IPS-20b (cell line): ENCODE data around the gene MTM1.

Source experiments
- H3K27ac ChIP-seq: one replicate; pipeline ENCODE4 v1.5.1; 2013; ENCODE audit warnings: low read length
- H3K27me3 ChIP-seq: 2 replicates; pipeline ENCODE4 v1.6.1; 2013; ENCODE audit warnings: mild to moderate bottlenecking, low read length, inconsistent platforms; ENCODE audit not compliant: insufficient read depth
- H3K36me3 ChIP-seq: 2 replicates; pipeline ENCODE4 v1.6.1; 2013; ENCODE audit warnings: low read depth, mild to moderate bottlenecking, inconsistent platforms, low read length, moderate library complexity; ENCODE audit not compliant: insufficient read depth
- H3K4me1 ChIP-seq: 2 replicates; pipeline ENCODE4 v1.6.1; 2013; ENCODE audit warnings: mild to moderate bottlenecking, control low read depth, inconsistent platforms, low read length, moderate library complexity; ENCODE audit not compliant: insufficient read depth
- H3K4me3 ChIP-seq: 2 replicates; pipeline ENCODE4 v1.5.1; 2013; ENCODE audit warnings: mild to moderate bottlenecking, low read length, inconsistent platforms
- H3K9ac ChIP-seq: 2 replicates; pipeline ENCODE4 v1.6.1; 2013; ENCODE audit warnings: low read depth, mild to moderate bottlenecking, inconsistent platforms, low read length, moderate library complexity
- H3K9me3 ChIP-seq: 2 replicates; pipeline ENCODE4 v1.6.1; 2013; ENCODE audit warnings: mild to moderate bottlenecking, low read depth, low read length, inconsistent platforms; ENCODE audit not compliant: insufficient read depth

The MTM1 gene

GRCh38 chrX:150564838-150565237, 3.6 kb upstream of the MTM1 start:
- Histone ChIP-seq H3K9ac (peak overlapping the region; percentile 54; the same call in 1 of the 2 replicates), H3K27ac (no peak overlapping the region), H3K27me3 (peaks cover 8% of the 10 kb centered on the region; the same call in 1 of the 2 replicates), H3K9me3 (no peaks in the 10 kb centered on the region), H3K4me1 (peaks cover 16% of the 10 kb centered on the region; the same call in 1 of the 2 replicates), H3K36me3 (no peaks in the 10 kb centered on the region), H3K4me3 (no peak overlapping the region)

GRCh38 chrX:150565551-150565950, 2.9 kb upstream of the MTM1 start:
- Histone ChIP-seq H3K27me3 (peaks cover 10% of the 10 kb centered on the region; the same call in 1 of the 2 replicates), H3K9me3 (no peaks in the 10 kb centered on the region), H3K36me3 (no peaks in the 10 kb centered on the region), H3K9ac (peak overlapping the region; percentile 54; the same call in 1 of the 2 replicates), H3K4me3 (no peak overlapping the region), H3K27ac (no peak overlapping the region), H3K4me1 (peaks cover 18% of the 10 kb centered on the region; the same call in 1 of the 2 replicates)

GRCh38 chrX:150566734-150567182, 1.7 kb upstream of the MTM1 start:
- Histone ChIP-seq H3K36me3 (no peaks in the 10 kb centered on the region), H3K9me3 (no peaks in the 10 kb centered on the region), H3K4me3 (peak overlapping the region; percentile 32), H3K9ac (peak overlapping the region; percentile 54; the same call in 1 of the 2 replicates), H3K4me1 (peaks cover 27% of the 10 kb centered on the region; the same call in 1 of the 2 replicates), H3K27me3 (peaks cover 10% of the 10 kb centered on the region; the same call in 1 of the 2 replicates), H3K27ac (peak overlapping the region; percentile 27)

- H3K4me3 ChIP-seq, result no peak overlapping the region
- H3K9me3 ChIP-seq, result no peaks in the 10 kb centered on the region
- no peaks in the 10 kb centered on the region for H3K36me3 ChIP-seq
- peaks cover 10% of the 10 kb centered on the region; the same call in 1 of the 2 replicates for H3K27me3 ChIP-seq
- H3K27ac ChIP-seq, result no peak overlapping the region
- peaks cover 27% of the 10 kb centered on the region; the same call in 1 of the 2 replicates for H3K4me1 ChIP-seq
- H3K9ac ChIP-seq, result no peak overlapping the region; the same call in 1 of the 2 replicates
Measured at GRCh38 chrX:150567645-150568319, 639 bp upstream of the MTM1 start.

- peak overlapping the region; percentile 64; the same call in 1 of the 2 replicates for H3K9ac ChIP-seq
- no peaks in the 10 kb centered on the region for H3K36me3 ChIP-seq
- H3K4me3 ChIP-seq, result peak overlapping the region; percentile 75
- no peak overlapping the region for H3K27ac ChIP-seq
- peaks cover 10% of the 10 kb centered on the region; the same call in 1 of the 2 replicates for H3K27me3 ChIP-seq
- peaks cover 36% of the 10 kb centered on the region for H3K4me1 ChIP-seq
- no peaks in the 10 kb centered on the region for H3K9me3 ChIP-seq
Measured at GRCh38 chrX:150569155-150569477, 695 bp downstream of the MTM1 start.

- no peak overlapping the region for H3K9ac ChIP-seq
- H3K9me3 ChIP-seq, result no peaks in the 10 kb centered on the region
- H3K36me3 ChIP-seq, result no peaks in the 10 kb centered on the region
- H3K4me3 ChIP-seq, result no peak overlapping the region
- H3K27ac ChIP-seq, result no peak overlapping the region
- peaks cover 10% of the 10 kb centered on the region; the same call in 1 of the 2 replicates for H3K27me3 ChIP-seq
- peaks cover 42% of the 10 kb centered on the region for H3K4me1 ChIP-seq
Measured at GRCh38 chrX:150570512-150570911, 2.1 kb downstream of the MTM1 start.

- no peak overlapping the region for H3K27ac ChIP-seq
Measured at GRCh38 chrX:150572206-150572605, 3.8 kb downstream of the MTM1 start.

GRCh38 chrX:150573106-150573505, 4.7 kb downstream of the MTM1 start:
- Histone ChIP-seq H3K9me3 (no peaks in the 10 kb centered on the region), H3K9ac (no peak overlapping the region), H3K36me3 (no peaks in the 10 kb centered on the region), H3K4me3 (no peak overlapping the region), H3K27ac (no peak overlapping the region), H3K4me1 (peaks cover 31% of the 10 kb centered on the region), H3K27me3 (peaks cover 10% of the 10 kb centered on the region; the same call in 1 of the 2 replicates)

More at GRCh38 chrX:150572206-150572605, 3.8 kb downstream of the MTM1 start:
- Histone ChIP-seq H3K4me3 (no peak overlapping the region), H3K9me3 (no peaks in the 10 kb centered on the region), H3K27me3 (peaks cover 10% of the 10 kb centered on the region; the same call in 1 of the 2 replicates), H3K36me3 (no peaks in the 10 kb centered on the region), H3K9ac (no peak overlapping the region), H3K4me1 (peaks cover 36% of the 10 kb centered on the region)

- Histone ChIP-seq H3K9ac (no peak overlapping the region), H3K4me3 (no peak overlapping the region), H3K4me1 (peaks cover 31% of the 10 kb centered on the region), H3K36me3 (no peaks in the 10 kb centered on the region; the same call in 1 of the 2 replicates), H3K9me3 (no peaks in the 10 kb centered on the region), H3K27me3 (peaks cover 10% of the 10 kb centered on the region; the same call in 1 of the 2 replicates), H3K27ac (no peak overlapping the region)
Measured at GRCh38 chrX:150573702-150574101, 5.3 kb downstream of the MTM1 start.

GRCh38 chrX:150574559-150575418, 6.4 kb downstream of the MTM1 start:
- Histone ChIP-seq H3K9me3 (no peaks in the 10 kb centered on the region), H3K36me3 (no peaks in the 10 kb centered on the region; the same call in 1 of the 2 replicates), H3K4me1 (peaks cover 31% of the 10 kb centered on the region), H3K9ac (no peak overlapping the region), H3K27me3 (peaks cover 2% of the 10 kb centered on the region; the same call in 1 of the 2 replicates), H3K4me3 (no peak overlapping the region), H3K27ac (no peak overlapping the region)

GRCh38 chrX:150575419-150575814, 7.0 kb downstream of the MTM1 start:
- H3K9me3 ChIP-seq, result no peaks in the 10 kb centered on the region
- no peak overlapping the region for H3K9ac ChIP-seq
- peaks cover 31% of the 10 kb centered on the region for H3K4me1 ChIP-seq
- H3K4me3 ChIP-seq, result no peak overlapping the region
- no peaks in the 10 kb centered on the region; the same call in 1 of the 2 replicates for H3K36me3 ChIP-seq
- H3K27ac ChIP-seq, result no peak overlapping the region
- no peaks in the 10 kb centered on the region for H3K27me3 ChIP-seq
